K562 (cell line): ENCODE data around the gene SLC13A1. TPM values are rescaled to one million over a fixed set of nuclear protein-coding genes. Genes with fewer than 3 reads are reported as not detected.

Source experiments
- ATAC-seq: fragments of 200-7000 bp; cut with Tn5 transposase; 3 replicates; pipeline ENCODE4 v1.9.1; 2020; ENCODE audit warnings: moderate library complexity
- BruUV-seq: library from RNA; stranded (reverse); fragments of 400-500 nt; replicated peaks from 2 replicates; lab custom pipeline; 2021; lab: Mats Ljungman, UMichigan
- CTCF ChIA-PET: fragments of 300-600 bp; formaldehyde crosslinking; extraction: SDS; loops from one replicate; lab custom pipeline; 2021; ENCODE audit warnings: low intra/inter-chr PET ratio; lab: Yijun Ruan, JAX
- POLR2A ChIA-PET: fragments of 300-600, 350-650 bp; sonication (Branson Sonifier 250); formaldehyde crosslinking; extraction: SDS; loops from one replicate; lab custom pipeline; 2021; ENCODE audit warnings: antibody characterized with exemption, inconsistent platforms; lab: Yijun Ruan, JAX
- DNase-seq, 4 experiments: peaks; one replicate each; pipeline versions ENCODE4 v3.0.0 to v3.0.0-alpha.2; 2011 to 2018; ENCODE audit warnings: low spot score in 3 of 4, mixed read lengths in 3 of 4; ENCODE audit errors: extremely low read depth in 1 of 4
- FAIRE-seq: peaks from 2 replicates; lab custom pipeline; 2011; peaks lifted over from hg19 to GRCh38; lab: Jason Lieb, UNC
- H2AFZ ChIP-seq: 2 replicates; pipeline ENCODE4 v1.6.0; 2011; ENCODE audit warnings: low read depth, low read length, control low read depth, inconsistent platforms
- H3K27ac ChIP-seq: fragments of 200-600 bp; 3 replicates; pipeline ENCODE4 v1.8.0; 2011; ENCODE audit warnings: low read depth, mild to moderate bottlenecking, control low read depth, inconsistent platforms, low read length, moderate library complexity, mixed read lengths; ENCODE audit errors: extremely low read depth
- H3K27me3 ChIP-seq, 2 experiments: fragments of 300-600 bp in 1 of 2; 2 replicates in 1 of 2; 3 replicates in 1 of 2; pipeline versions ENCODE4 v1.6.0 to v1.8.0; 2011; ENCODE audit warnings: inconsistent platforms in 2 of 2, low read length in 2 of 2, mild to moderate bottlenecking in 1 of 2, mixed read lengths in 1 of 2, moderate library complexity in 1 of 2; ENCODE audit not compliant: control insufficient read depth in 2 of 2, insufficient read depth in 2 of 2
- H3K36me3 ChIP-seq: fragments of 300-600 bp; 3 replicates; pipeline ENCODE4 v1.8.0; 2011; ENCODE audit warnings: mild to moderate bottlenecking, low read length, inconsistent platforms; ENCODE audit not compliant: control insufficient read depth, insufficient read depth
- H3K4me1 ChIP-seq, 2 experiments: fragments of 200-600 bp in 1 of 2; replicated peaks in 1 of 2; 2 replicates in 1 of 2; 3 replicates in 1 of 2; pipeline versions ENCODE4 v1.5.1 to v1.8.0; 2011; ENCODE audit warnings: inconsistent platforms in 2 of 2, low read length in 2 of 2, mild to moderate bottlenecking in 1 of 2, mixed read lengths in 1 of 2, moderate library complexity in 1 of 2; ENCODE audit not compliant: control insufficient read depth in 2 of 2, insufficient read depth in 2 of 2
- H3K4me2 ChIP-seq: 2 replicates; pipeline ENCODE4 v1.6.1; 2011; ENCODE audit warnings: low read length, control low read depth, inconsistent platforms, mixed read lengths; ENCODE audit not compliant: insufficient read depth
- H3K4me3 ChIP-seq: fragments of 200-600 bp; sonication (generic), shearing (Covaris generic); 2 replicates; pipeline ENCODE4 v1.5.1; 2016; ENCODE audit warnings: control low read depth, inconsistent platforms
- H3K79me2 ChIP-seq: fragments of 200-600 bp; 3 replicates; pipeline ENCODE4 v1.8.0; 2011; ENCODE audit warnings: low read length, inconsistent platforms; ENCODE audit not compliant: control insufficient read depth, insufficient read depth
- H3K9ac ChIP-seq, 2 experiments: 2 replicates each; pipeline versions ENCODE4 v1.6.0 to v1.6.1; 2011; ENCODE audit warnings: low read depth in 2 of 2, low read length in 2 of 2, control low read depth in 1 of 2, inconsistent platforms in 1 of 2, mild to moderate bottlenecking in 1 of 2, mixed read lengths in 1 of 2; ENCODE audit not compliant: insufficient read depth in 1 of 2
- H3K9me1 ChIP-seq: one replicate; pipeline ENCODE4 v1.6.0; 2011; ENCODE audit warnings: inconsistent platforms, mild to moderate bottlenecking, low read length, moderate library complexity; ENCODE audit not compliant: control insufficient read depth, insufficient read depth
- H3K9me3 ChIP-seq: replicated peaks from 2 replicates; pipeline ENCODE4 v1.5.1; 2011; ENCODE audit warnings: low read depth, low read length, inconsistent platforms; ENCODE audit not compliant: control insufficient read depth, insufficient read depth
- H4K20me1 ChIP-seq: replicated peaks from 2 replicates; pipeline ENCODE4 v1.6.1; 2011; ENCODE audit warnings: low read length, inconsistent platforms, mixed read lengths; ENCODE audit not compliant: control insufficient read depth, insufficient read depth
- BCLAF1 ChIP-seq, 2 experiments: fragments of 450-650 bp in 1 of 2; IDR thresholded peaks; 2 replicates each; pipeline ENCODE4 v1.6.1; 2011 to 2017; ENCODE audit warnings: low read depth in 2 of 2, antibody characterized with exemption in 1 of 2, borderline replicate concordance in 1 of 2, low read length in 1 of 2, mild to moderate bottlenecking in 1 of 2, mixed read lengths in 1 of 2; ENCODE audit not compliant: control insufficient read depth in 1 of 2
- CEBPB ChIP-seq: fragments of 450-650 bp; IDR thresholded peaks from 2 replicates; pipeline ENCODE4 v1.6.1; 2016; ENCODE audit warnings: missing genetic modification characterization, missing compliant biosample characterization
- EP300 ChIP-seq: IDR thresholded peaks from 2 replicates; pipeline ENCODE4 v1.6.1; 2012; ENCODE audit warnings: low read length, improper control_type of control experiment
- LARP7 ChIP-seq: fragments of 450-650 bp; IDR thresholded peaks from 2 replicates; pipeline ENCODE4 v1.6.1; 2016
- PHTF2 ChIP-seq: fragments of 250-450 bp; sonication (Bioruptor Pico); IDR thresholded peaks from 2 replicates; pipeline ENCODE4 v1.5.0; 2021; ENCODE audit warnings: mild to moderate bottlenecking
- ZBTB2 ChIP-seq: fragments of 450-650 bp; IDR thresholded peaks from 2 replicates; pipeline ENCODE4 v1.6.1; 2016; ENCODE audit warnings: antibody characterized with exemption
- ZNF316 ChIP-seq: fragments of 450-650 bp; IDR thresholded peaks from 2 replicates; pipeline ENCODE4 v1.6.1; 2016
- ZNF586 ChIP-seq: fragments of 450-650 bp; formaldehyde crosslinking; conservative IDR thresholded peaks from 2 replicates; pipeline ENCODE4 v1.4.0; 2020; ENCODE audit warnings: mild to moderate bottlenecking, moderate library complexity
- ZNF592 ChIP-seq: fragments of 450-650 bp; IDR thresholded peaks from 2 replicates; pipeline ENCODE4 v1.6.1; 2017; ENCODE audit warnings: antibody characterized with exemption, mild to moderate bottlenecking
- in situ Hi-C: fragments of 300-500 bp; cut with MboI; formaldehyde crosslinking; loops from 4 replicates; pipeline ENCODE4 v1.15.0; 2018; ENCODE audit warnings: inconsistent platforms, mixed read lengths
- intact Hi-C: fragments of 100-400 bp; cut with micrococcal nuclease; formaldehyde crosslinking; loops from 2 replicates; pipeline ENCODE4 v1.14.2; 2022
- polyA plus RNA-seq, 8 experiments: library from polyadenylated mRNA; depleted of rRNA in 4 of 8; stranded (reverse) in 5 of 8; unstranded in 3 of 8; fragments of >200 nt; fragmentation: Nextera tagmentation in 2 of 8; fragmentation: Illumina TruSeq in 1 of 8; extraction: Ambion mirVana in 2 of 8; extraction: Trizol in 1 of 8; gene quantifications; 2 replicates each; pipeline versions ENCODE4 v1.2.1 to v1.2.3, GENCODE V29; 2011 to 2014; ENCODE audit warnings: inconsistent platforms in 1 of 8, missing spikeins in 1 of 8
- total RNA-seq, 7 experiments: library from RNA; depleted of rRNA in 6 of 7; stranded (reverse); fragments of >200 nt in 6 of 7; fragmentation: Illumina TruSeq in 2 of 7; extraction: Trizol in 2 of 7; gene quantifications; 2 replicates each; pipeline versions ENCODE4 v1.2.1 to v1.2.3, GENCODE V29; 2011 to 2021; ENCODE audit warnings: low replicate concordance in 1 of 7

SLC13A1 gene
- total and polyA plus RNA-seq, 9 of the 15 experiments (the other 6 are each of a cell fraction or from before 2014, with no cell fraction given): 0.04 TPM; not detected in 8

GRCh38 chr7:123122916-123123315 is 76.9 kb downstream of the SLC13A1 start:
- H3K9me3 ChIP-seq: no peaks in the 10 kb centered on the region
- TF ChIP-seq ZNF586 (CRISPR knock-in tag) (no peak), ZNF316 (no peak), BCLAF1 (IDR thresholded peaks at IDR 0.05; ENCODE audit: borderline replicate concordance in 1 of 2, control insufficient read depth in 1 of 2, low read depth in 2 of 2, low read length in 1 of 2) (no peak), PHTF2 (CRISPR knock-in tag) (no peak), ZBTB2 (no peak), LARP7 (no peak), ZNF592 (no peak), EP300 (no peak), CEBPB (tag) (no peak)
- H3K4me3 ChIP-seq: no peak overlapping the region
- H4K20me1 ChIP-seq: no peaks in the 10 kb centered on the region
- POLR2A ChIA-PET: no interaction called here
- no peak overlapping the region for H2AFZ ChIP-seq
- no peaks in the 10 kb centered on the region for H3K36me3 ChIP-seq
- no peaks in the 10 kb centered on the region for H3K9me1 ChIP-seq
- H3K9ac ChIP-seq: no peak overlapping the region
- no peak overlapping the region for H3K4me2 ChIP-seq
- H3K27ac ChIP-seq: no peak overlapping the region
- CTCF ChIA-PET: no interaction called here
- DNase-seq (no peak), FAIRE-seq (no peak), ATAC-seq (no peak)
- H3K79me2 ChIP-seq: no peaks in the 10 kb centered on the region
- BruUV-seq: no TSS peak
- no peaks in the 10 kb centered on the region for H3K27me3 ChIP-seq
- intact Hi-C loops (no loop called here), in situ Hi-C loops (no loop called here)
- no peaks in the 10 kb centered on the region for H3K4me1 ChIP-seq
